GM12801 (cell line): ENCODE measurements around the gene PLEK.

Source experiments
- TF ChIP-seq, protein P1 (sequence below): IDR thresholded peaks from one replicate; pipeline ENCODE4 v1.5.1; 2011; ENCODE audit warnings: control low read depth; ENCODE audit not compliant: insufficient read length; ENCODE audit errors: extremely low read depth

PLEK gene

DNA sequence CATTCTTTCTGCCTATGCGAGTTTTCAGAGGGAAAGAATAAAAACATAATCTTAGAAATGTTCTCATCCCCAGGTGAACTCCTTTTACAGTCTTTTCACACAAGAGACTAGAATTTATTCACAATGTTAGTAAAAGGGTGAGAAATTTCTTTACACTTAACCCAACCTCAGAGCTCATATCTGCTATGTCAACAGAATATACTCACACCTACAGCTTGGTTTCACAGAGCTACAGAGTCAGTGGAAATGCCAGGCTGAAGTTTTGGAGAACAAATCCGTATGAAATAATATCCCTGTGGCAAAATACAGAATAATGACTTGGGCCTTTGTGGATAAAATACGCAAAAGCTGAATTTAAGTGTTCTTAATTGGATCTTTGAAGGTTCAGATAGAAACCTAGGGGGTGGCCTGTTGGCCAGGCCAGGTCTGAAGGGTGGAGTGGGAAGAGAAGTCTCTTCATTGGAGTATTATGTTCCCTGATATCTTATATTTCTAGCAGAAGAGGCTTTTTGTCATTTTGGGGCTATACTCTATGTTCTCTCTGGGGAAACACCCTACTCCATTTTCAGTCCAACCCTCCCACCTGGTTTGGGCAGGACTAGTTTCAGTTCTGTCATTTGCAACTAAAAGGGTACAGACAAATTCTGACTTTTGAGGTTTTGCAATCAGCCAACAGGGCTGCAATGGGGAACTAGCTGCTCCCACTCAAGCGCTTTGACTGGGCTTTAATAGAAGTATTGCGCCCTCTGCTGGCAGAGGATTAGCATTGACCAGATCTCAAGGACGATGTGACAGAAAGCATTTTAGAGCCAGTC, 76.3 kb downstream of the PLEK start:
- TF ChIP-seq, protein P1, sequence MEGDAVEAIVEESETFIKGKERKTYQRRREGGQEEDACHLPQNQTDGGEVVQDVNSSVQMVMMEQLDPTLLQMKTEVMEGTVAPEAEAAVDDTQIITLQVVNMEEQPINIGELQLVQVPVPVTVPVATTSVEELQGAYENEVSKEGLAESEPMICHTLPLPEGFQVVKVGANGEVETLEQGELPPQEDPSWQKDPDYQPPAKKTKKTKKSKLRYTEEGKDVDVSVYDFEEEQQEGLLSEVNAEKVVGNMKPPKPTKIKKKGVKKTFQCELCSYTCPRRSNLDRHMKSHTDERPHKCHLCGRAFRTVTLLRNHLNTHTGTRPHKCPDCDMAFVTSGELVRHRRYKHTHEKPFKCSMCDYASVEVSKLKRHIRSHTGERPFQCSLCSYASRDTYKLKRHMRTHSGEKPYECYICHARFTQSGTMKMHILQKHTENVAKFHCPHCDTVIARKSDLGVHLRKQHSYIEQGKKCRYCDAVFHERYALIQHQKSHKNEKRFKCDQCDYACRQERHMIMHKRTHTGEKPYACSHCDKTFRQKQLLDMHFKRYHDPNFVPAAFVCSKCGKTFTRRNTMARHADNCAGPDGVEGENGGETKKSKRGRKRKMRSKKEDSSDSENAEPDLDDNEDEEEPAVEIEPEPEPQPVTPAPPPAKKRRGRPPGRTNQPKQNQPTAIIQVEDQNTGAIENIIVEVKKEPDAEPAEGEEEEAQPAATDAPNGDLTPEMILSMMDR, result peak; percentile 12

DNA sequence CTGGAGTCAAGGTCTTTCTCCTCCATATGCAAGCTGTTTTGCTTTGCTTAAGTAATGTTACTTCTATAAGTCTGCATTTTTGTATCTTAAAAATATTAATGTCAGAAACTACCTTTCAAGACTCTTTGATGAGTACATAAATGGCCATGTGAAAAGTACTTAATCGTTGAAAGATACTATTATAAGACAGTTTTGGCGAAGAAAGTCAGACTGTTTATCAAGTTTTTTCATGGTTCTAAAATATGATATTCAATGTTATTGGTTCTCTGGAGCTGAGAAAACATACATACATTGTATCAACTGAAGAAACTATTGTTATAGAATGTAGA, 76.9 kb downstream of the PLEK start:
- TF ChIP-seq, protein P1, result no peak
